Stimulated activated CD4-positive, alpha-beta T cell treated with anti-CD3 and anti-CD28 coated beads, Interleukin-15, amount 100 ng/mL, for 24 hours (primary cell): ENCODE data around the gene C1orf21.

ENCODE experiments used
- DNase-seq: peaks from one replicate; pipeline ENCODE4 v3.0.0-alpha.2; 2020

The C1orf21 gene

DNA sequence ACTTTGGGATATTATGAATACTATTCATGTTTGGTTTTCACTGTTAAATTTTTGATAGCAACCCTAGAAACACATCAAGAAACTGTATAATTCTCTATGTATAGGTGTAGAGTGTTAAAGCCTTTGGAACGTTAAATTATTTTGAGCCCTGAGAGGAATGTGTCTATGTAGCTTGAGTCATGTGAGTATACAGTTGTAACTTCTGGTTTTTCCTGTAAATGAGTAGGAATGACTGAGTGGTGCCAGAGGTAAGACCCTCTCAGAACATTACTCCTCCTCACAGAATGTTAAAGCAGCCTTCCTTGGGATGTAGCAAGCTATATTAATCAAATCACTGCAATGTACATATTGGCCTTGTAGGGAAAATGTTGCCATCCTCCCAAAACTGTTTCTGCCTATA lies 69.0 kb downstream of the C1orf21 start:
- no peak for DNase-seq

- no peak for DNase-seq
Measured at GRCh38 chr1:184456189-184456588, 69.4 kb downstream of the C1orf21 start.

- DNase-seq: no peak
Measured at GRCh38 chr1:184457500-184457899, 70.7 kb downstream of the C1orf21 start.

DNA sequence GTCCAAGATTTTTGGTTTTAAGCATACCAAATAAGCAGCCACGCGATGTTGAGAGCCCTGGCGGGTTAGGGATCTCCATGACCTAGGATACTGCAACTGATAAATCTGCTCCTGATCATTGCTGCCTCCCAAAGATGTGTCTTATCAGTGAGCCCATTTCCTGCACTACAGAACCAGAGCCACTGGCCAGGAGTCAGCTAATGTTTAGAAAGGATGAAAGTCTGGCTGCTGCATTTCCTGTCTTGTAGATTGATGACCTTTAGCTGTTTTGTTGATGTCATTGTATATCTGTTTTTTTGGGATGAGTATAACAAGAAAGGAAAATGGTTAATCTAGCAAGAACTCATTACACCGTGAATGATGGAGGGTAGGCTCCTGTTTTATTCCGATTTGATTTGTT lies 74.5 kb downstream of the C1orf21 start:
- no peak for DNase-seq

DNA sequence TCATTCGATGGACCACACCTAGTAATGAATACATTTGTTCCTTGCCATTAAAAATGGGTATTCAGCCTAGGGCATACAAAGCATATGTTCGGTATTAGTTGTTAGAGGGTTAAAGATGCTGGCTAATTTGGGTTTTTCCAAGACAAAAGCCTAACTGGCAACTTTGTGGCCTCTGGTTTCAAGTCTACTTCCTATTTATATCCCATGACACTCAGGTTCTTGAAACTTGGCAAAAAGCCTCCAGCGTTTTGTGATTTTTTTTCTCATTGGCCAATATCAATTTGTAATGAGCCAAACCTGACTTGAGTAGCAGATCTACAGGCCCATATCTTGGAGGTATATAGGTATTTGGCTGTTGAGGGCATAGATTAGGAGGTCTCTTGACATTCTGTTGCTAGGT lies 75.3 kb downstream of the C1orf21 start:
- no peak for DNase-seq

DNA sequence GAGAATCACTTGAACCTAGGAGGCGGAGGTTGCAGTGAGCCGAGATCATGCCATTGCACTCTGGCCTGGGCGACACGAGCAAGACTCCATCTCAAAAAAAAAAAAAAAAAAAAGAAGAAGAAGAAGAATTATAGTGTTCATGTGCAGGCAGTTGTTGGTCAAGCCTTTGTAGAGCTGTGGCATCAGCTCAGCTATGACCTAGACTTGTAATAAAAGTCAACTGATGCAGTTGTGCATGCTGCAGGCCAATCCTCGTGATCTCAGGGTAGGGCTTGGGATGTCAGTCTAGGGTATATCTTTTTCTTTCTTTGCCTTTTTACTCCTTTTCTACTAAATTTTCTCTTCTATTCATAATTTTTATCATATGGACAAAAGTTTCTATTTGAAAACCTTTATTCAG lies 76.2 kb downstream of the C1orf21 start:
- no peak for DNase-seq

DNA sequence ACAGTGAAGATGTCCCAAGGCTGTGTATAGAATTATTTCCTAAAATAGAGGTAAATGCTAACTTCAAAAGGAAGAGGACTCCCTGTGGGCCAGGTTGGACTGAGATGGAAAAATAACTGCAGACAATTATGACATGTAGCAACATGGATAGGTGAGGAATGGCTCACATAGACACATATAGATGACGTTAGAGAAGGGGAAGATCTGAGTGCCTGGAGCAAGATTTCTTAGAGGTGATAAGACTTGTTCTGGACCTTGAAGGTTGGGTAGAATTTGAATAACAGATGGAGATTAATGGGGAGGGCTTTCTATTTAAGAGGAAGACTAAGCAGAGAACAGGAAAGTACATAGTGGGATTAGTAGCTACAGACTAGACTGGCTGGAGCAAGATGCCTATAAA lies 76.9 kb downstream of the C1orf21 start:
- DNase-seq: no peak

- DNase-seq: no peak
Measured at GRCh38 chr1:184464757-184465156, 77.9 kb downstream of the C1orf21 start.

- no peak for DNase-seq
Measured at GRCh38 chr1:184465489-184466146, 78.8 kb downstream of the C1orf21 start.

DNA sequence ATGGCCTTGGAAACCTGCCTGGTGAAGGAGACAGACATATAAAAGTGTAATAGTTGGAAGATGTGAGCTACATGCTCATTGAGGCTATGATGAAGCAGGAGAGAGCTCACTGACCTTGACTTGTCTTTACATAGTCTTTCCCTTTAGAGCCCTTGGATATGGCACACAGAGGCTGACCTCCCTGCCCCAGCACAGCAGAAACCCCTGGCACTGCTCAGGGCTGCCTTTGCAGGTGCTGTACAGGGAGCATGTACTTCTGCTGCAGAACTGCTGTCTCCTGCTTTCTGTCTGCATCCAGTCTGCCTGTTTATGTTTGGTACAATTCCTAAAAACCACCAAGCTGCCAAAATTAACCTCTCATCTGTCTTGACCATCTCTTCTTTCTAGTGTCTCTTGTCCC lies 80.5 kb downstream of the C1orf21 start:
- DNase-seq: no peak

DNA sequence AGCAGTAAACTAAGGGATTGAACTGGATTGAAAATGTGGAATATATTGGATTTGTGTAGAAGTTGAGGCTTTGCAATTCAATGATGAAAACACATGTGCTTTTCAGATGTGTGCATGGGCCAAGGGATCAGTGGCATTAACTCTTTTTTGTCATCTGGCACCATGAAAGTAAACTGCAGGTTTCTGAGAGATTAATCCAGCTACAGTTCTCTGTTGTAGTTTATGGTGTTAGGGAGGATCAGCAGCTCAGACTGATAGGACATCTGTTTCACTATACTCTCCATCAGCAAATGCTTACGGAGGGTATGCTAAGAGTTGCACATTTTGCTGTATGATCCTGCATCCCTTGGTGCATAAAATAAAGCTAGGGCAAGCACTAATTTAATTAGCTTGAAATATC lies 82.6 kb downstream of the C1orf21 start:
- DNase-seq: no peak

GRCh38 chr1:184471686-184472085 lies 84.9 kb downstream of the C1orf21 start:
- DNase-seq: no peak

- DNase-seq: no peak
Measured at GRCh38 chr1:184472136-184472535, 85.3 kb downstream of the C1orf21 start.

- DNase-seq: no peak
Measured at GRCh38 chr1:184473176-184473966, 86.5 kb downstream of the C1orf21 start.

DNA sequence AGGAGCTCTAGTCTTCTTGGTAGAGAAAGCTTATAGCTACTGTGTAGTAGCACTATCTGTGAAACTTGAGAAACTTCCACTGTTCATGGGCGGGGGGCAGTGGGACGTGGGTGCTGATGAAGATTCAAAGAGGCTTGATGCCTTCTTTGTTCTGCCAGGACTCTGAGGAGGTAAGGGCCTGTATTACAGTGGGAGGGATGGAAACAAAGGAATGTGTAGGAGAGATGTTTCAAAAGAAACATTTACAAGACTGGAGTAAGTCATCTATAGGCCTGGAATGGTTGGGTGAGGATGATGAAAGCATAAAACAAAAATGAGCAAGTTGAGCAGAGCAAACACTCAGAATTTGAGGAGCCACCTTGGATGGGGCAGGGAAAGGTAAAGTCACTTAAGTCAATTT lies 89.4 kb downstream of the C1orf21 start:
- DNase-seq: no peak

DNA sequence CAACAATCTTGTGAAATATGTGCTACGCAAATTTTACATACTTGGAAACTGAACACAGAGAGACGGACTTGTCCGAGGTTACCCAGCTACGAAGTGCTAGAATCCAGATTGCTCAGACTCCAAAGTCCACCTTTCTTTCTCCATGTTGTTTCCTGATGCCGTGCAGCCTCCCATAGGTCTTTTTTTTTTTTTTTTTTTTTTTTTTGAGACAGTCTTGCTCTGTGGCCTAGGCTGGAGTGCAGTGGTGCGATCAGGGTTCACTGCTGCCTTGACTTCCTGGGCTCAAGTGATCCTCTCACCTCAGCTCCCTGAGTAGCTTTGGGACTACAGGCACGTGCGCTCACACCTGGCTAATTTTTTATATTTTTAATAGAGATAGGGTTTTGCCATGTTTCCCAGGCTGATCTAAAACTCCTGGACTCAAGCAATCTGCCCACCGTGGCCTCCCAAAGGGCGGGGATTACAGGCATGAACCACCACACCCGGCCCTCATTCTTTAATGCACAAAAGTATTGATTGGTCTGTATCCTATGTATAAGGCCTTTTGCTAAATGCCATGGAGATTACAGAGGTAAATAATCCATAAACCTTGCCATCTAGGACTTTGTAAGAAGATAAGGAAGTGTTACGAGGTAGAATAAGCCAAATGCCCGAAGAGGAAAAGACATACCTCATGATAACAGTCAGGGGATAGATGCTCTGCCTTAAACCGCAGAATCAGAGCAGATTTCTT lies 92.8 kb downstream of the C1orf21 start:
- no peak for DNase-seq

DNA sequence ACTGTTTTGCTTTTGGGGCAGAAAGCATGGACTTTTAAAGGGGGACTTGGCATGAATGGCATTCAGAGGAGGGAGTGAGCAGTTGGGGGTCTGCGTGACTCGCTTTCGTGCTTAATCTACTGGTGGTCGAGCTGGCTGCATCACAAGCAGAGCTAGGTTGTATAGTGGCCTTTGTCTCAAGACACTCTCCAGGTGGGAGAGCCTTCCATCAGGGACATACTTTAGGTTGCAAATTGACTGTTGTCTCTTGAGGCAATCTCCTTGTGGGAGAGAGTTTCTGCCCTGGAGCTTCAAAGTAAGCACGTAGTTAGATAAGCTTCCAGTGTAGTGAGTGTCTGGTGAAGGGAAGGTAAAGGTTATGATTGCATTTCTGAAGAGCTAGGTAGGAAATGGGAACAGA lies 93.9 kb downstream of the C1orf21 start:
- DNase-seq: no peak

GRCh38 chr1:184482136-184482535 lies 95.3 kb downstream of the C1orf21 start:
- DNase-seq: no peak

DNA sequence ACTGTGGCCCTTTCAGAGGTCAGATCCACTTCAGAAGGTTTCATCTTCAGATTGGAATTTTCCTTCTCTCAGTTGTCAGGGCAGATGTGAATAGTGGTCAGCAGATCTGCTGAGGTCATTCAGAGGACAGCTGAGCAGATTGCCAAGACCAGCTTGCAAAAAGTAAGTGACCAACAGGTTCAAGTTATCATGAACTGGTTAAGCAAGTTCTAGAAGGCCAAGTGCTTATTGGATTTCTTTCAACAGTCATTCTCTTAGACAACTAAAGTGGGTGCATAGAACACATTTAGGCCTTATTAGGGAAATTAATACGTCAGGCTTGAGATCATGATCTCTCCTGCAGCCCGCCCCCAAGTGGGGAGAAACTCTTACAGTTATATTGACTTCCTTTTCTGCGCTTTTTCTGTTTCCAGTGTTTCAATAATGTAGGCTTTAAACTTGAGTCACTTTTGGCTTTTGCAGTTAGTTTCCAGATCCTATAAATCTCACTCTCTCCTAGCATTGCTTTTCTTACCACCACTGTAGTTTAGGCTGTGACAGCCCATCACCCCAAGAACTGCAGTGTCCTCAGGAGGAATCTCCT lies 96.4 kb downstream of the C1orf21 start:
- no peak for DNase-seq

- DNase-seq: no peak
Measured at GRCh38 chr1:184485751-184486723, 99.2 kb downstream of the C1orf21 start.

GRCh38 chr1:184486761-184487445 lies 100.1 kb downstream of the C1orf21 start:
- DNase-seq: no peak
